Subcutaneous adipose tissue (tissue), 4 donors: ENCODE results near the gene RIMKLA. TPM values are rescaled to one million over a fixed set of nuclear protein-coding genes. Genes with fewer than 3 reads are reported as not detected.

Source experiments
- total RNA-seq, 4 donors: library from RNA; depleted of rRNA; stranded (reverse); fragments of >200 nt; gene quantifications; one replicate each; pipeline ENCODE4 v1.1.0, GENCODE V29; 2016
- TF ChIP-seq, protein P1 (sequence below): fragments of 450-650 bp; IDR thresholded peaks from one replicate; pipeline ENCODE4 v1.5.1; 2016; ENCODE audit warnings: low read depth, mild to moderate bottlenecking, control low read depth, antibody characterized with exemption, moderate library complexity

RIMKLA gene
- total RNA-seq, 4 donors from 2014 or later: 0.16 to 0.22 (median 0.18) TPM

DNA sequence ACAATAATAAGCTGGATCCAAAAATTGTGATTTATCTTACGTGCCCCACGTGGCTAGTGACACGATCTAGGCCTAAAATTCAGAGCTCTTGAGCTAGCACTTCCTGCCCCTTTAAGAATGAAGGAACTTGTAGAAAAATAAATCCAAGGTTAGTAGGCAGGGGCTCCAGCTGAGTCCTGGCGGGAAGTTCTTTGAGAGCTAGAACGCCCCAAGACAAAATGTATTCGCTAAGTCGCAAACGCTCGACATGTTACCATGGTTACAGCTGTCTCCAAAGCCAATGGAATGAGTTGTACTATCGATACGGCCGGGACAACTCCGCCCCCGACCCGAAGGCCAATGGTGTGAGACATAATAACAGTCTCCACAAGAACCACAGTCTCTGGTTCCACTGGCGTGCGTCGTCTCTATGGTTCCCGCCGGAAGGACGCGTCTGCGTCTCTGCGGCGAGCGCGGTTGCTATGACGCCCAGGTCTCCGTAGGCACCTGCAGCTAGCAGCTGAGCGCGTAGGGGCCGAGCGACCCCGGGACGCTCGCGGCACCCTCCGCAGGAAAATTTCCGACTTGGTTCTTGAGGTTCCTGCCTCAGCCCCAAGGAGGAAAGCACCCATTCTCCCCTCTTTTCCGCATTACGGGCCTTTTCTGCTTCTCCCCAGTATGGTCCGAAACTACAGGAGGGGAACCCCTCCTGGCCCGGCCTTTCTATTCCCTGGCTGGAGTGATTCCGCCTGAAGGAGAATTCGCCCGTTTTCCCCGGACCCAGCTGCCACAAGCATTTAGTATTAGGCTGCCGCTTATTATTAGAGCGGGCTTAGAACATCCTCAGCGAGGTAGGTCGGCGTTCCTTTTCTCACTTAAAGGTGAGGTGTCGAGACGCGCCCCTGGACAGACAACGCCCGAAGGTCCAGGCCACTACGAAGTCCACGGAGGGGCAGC, 82.5 kb downstream of the RIMKLA start, which contains the start of gene CCDC30:
Gene CCDC30, plus strand, starts transcription at position 459 of the 936 bp plus-strand sequence. CDS start 17,266 bp downstream, outside the sequence.
- TF ChIP-seq, protein P1, sequence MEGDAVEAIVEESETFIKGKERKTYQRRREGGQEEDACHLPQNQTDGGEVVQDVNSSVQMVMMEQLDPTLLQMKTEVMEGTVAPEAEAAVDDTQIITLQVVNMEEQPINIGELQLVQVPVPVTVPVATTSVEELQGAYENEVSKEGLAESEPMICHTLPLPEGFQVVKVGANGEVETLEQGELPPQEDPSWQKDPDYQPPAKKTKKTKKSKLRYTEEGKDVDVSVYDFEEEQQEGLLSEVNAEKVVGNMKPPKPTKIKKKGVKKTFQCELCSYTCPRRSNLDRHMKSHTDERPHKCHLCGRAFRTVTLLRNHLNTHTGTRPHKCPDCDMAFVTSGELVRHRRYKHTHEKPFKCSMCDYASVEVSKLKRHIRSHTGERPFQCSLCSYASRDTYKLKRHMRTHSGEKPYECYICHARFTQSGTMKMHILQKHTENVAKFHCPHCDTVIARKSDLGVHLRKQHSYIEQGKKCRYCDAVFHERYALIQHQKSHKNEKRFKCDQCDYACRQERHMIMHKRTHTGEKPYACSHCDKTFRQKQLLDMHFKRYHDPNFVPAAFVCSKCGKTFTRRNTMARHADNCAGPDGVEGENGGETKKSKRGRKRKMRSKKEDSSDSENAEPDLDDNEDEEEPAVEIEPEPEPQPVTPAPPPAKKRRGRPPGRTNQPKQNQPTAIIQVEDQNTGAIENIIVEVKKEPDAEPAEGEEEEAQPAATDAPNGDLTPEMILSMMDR: no peak

- TF ChIP-seq, protein P1: no peak
Measured at GRCh38 chr1:42463921-42464320, 83.3 kb downstream of the RIMKLA start.

DNA sequence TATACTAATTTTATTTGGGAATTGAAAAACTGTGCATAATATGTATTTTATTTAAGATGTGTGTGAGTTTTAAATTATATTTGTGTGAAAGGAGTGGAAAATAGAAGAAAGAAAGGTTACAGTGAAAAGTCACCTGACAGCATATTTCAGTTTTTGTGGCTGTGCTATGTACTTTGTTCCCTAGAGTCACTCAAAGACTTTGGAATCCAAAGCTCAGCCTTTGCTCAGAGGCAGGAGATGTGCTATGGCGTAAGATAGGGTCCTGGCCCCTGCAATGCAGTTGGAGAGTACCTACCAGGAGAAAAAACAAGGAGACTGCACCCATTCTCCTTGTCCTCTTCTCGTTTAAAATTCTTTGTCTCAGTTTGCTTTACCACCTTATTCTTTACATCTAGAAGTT, 85.4 kb downstream of the RIMKLA start:
- TF ChIP-seq, protein P1: no peak

GRCh38 chr1:42469727-42470126, 89.1 kb downstream of the RIMKLA start:
- TF ChIP-seq, protein P1: no peak

Other genes with a start within 250 kb of the RIMKLA start
- gene GUCA2B, start 227.4 kb upstream of the RIMKLA start, total RNA-seq: not detected
- gene GUCA2A, start 216.0 kb upstream of the RIMKLA start, total RNA-seq: 1 to 10 TPM in 1 of 4 donors, not detected in 3; 1.8 TPM
- gene FOXJ3, start 45.6 kb upstream of the RIMKLA start, total RNA-seq: 10 to 100 TPM; 50.2 to 63.1 (median 56.6) TPM
- gene ZMYND12, start 75.2 kb downstream of the RIMKLA start, total RNA-seq: 1 to 10 TPM in 3 of 4 donors, not detected in 1; 3.1 to 7.5 (median 3.7) TPM
- 10 to 100 TPM; 46.3 to 92.4 (median 64.0) TPM for gene PPCS, start 75.8 kb downstream of the RIMKLA start, total RNA-seq
- 1 to 10 TPM; 1.9 to 3.9 (median 2.3) TPM for gene CCDC30, start 82.5 kb downstream of the RIMKLA start, total RNA-seq